Measurements from ENCODE around the gene DNHD1. TPM values are rescaled to one million over a fixed set of nuclear protein-coding genes. Genes with fewer than 3 reads are reported as not detected.

DNHD1 gene
- total and polyA plus RNA-seq, 9 of the 15 experiments (the other 6 are each of a cell fraction or from before 2014, with no cell fraction given): 0.82 to 9.7 (median 3.8) TPM

GRCh38 chr11:6546735-6547134 lies 49.7 kb downstream of the DNHD1 start:
- H3K9me1 ChIP-seq (ENCODE audit: control insufficient read depth, insufficient read depth, low read length): no peaks in the 10 kb centered on the region

GRCh38 chr11:6547177-6547576 lies 50.1 kb downstream of the DNHD1 start:
- Histone ChIP-seq H3K9ac (ENCODE audit: insufficient read depth in 1 of 2, low read depth in 2 of 2, low read length in 2 of 2) (peak overlapping the region in 1 of 2 experiments; percentile 50; a peak in 1 of 4 replicates), H3K9me3 (replicated peaks; ENCODE audit: control insufficient read depth, insufficient read depth, low read depth, low read length) (no peaks in the 10 kb centered on the region), H3K4me3 (no peak overlapping the region), H3K79me2 (ENCODE audit: control insufficient read depth, insufficient read depth, low read length) (no peaks in the 10 kb centered on the region), H2AFZ (ENCODE audit: low read depth, low read length) (no peak overlapping the region), H3K4me1 (replicated peaks in 1 of 2; ENCODE audit: control insufficient read depth in 2 of 2, insufficient read depth in 2 of 2, low read length in 2 of 2) (no peaks in the 10 kb centered on the region), H3K36me3 (ENCODE audit: control insufficient read depth, insufficient read depth, low read length) (no peaks in the 10 kb centered on the region), H3K27ac (ENCODE audit: extremely low read depth, low read depth, low read length) (no peak overlapping the region), H4K20me1 (replicated peaks; ENCODE audit: control insufficient read depth, insufficient read depth, low read length) (no peaks in the 10 kb centered on the region), H3K4me2 (ENCODE audit: insufficient read depth, low read length) (no peak overlapping the region), H3K27me3 (ENCODE audit: control insufficient read depth in 2 of 2, insufficient read depth in 2 of 2, low read length in 2 of 2) (no peaks in the 10 kb centered on the region), H3K9me1 (ENCODE audit: control insufficient read depth, insufficient read depth, low read length) (no peaks in the 10 kb centered on the region)
- ATAC-seq: no peak
- no peak for FAIRE-seq
- intact Hi-C loops (cut with micrococcal nuclease) (no loop called here), in situ Hi-C loops (cut with MboI) (no loop called here)
- 65% methylated on average over 6 of the region's 6 CpGs for WGBS (ENCODE audit: insufficient coverage, low coverage, missing lambda C conversion rate)
- no peak for DNase-seq (ENCODE audit: extremely low read depth in 1 of 4, low spot score in 3 of 4)
- TF ChIP-seq GABPA (tag; conservative IDR thresholded peaks at IDR 0.05; ENCODE audit: low read depth): no peak
- TF ChIP-seq CAMTA2 (CRISPR knock-in tag; conservative IDR thresholded peaks at IDR 0.05): no peak
- TF ChIP-seq ZC3H11A (IDR thresholded peaks at IDR 0.05; ENCODE audit: low read depth, low read length): no peak
- TF ChIP-seq MYNN (IDR thresholded peaks at IDR 0.05): no peak
- no peak for TF ChIP-seq MYNN (CRISPR knock-in tag; IDR thresholded peaks at IDR 0.05)
- no peak for TF ChIP-seq ZBED1 (IDR thresholded peaks at IDR 0.05)
- no peak for TF ChIP-seq SLC30A9 (CRISPR knock-in tag; IDR thresholded peaks at IDR 0.05)
- TF ChIP-seq OTX1 (CRISPR knock-in tag; IDR thresholded peaks at IDR 0.05): no peak
- TF ChIP-seq ZNF124 (CRISPR knock-in tag; IDR thresholded peaks at IDR 0.05): no peak
- TF ChIP-seq ZNF668 (CRISPR knock-in tag; IDR thresholded peaks at IDR 0.05): no peak
- ChIA-PET POLR2A (interaction anchor here (0.7 to 1.7 kb wide), 5 partner anchors 8 to 28 kb away, joined by 3 to 6 read pairs (median 4); no protein-coding TSS in a partner anchor), CTCF (ENCODE audit: low intra/inter-chr PET ratio) (no interaction called here)
- no TSS peak for BruUV-seq (replicated peaks)

More at GRCh38 chr11:6546735-6547134, 49.7 kb downstream of the DNHD1 start:
- no peak for DNase-seq (ENCODE audit: extremely low read depth in 1 of 4, low spot score in 3 of 4)
- no TSS peak for BruUV-seq (replicated peaks)
- ChIA-PET CTCF (ENCODE audit: low intra/inter-chr PET ratio) (no interaction called here), POLR2A (interaction anchor here (1.3 to 1.7 kb wide), 2 partner anchors 15 to 22 kb away, joined by 3 to 4 read pairs; no protein-coding TSS in a partner anchor)
- no peaks in the 10 kb centered on the region for H3K27me3 ChIP-seq (ENCODE audit: control insufficient read depth in 2 of 2, insufficient read depth in 2 of 2, low read length in 2 of 2)
- H3K4me2 ChIP-seq (ENCODE audit: insufficient read depth, low read length): no peak overlapping the region
- H3K9ac ChIP-seq (ENCODE audit: insufficient read depth in 1 of 2, low read depth in 2 of 2, low read length in 2 of 2): 0 out of 4 replicates have a peak overlapping the region, but pooled peaks of 1 of the 2 experiments have one; percentile 4
- no peak for ATAC-seq
- intact Hi-C loops (cut with micrococcal nuclease): no loop called here
- no peak overlapping the region for H3K27ac ChIP-seq (ENCODE audit: extremely low read depth, low read depth, low read length)
- no peaks in the 10 kb centered on the region for H4K20me1 ChIP-seq (replicated peaks; ENCODE audit: control insufficient read depth, insufficient read depth, low read length)
- no peaks in the 10 kb centered on the region for H3K9me3 ChIP-seq (replicated peaks; ENCODE audit: control insufficient read depth, insufficient read depth, low read depth, low read length)
- no peak for TF ChIP-seq FOXJ2 (tag; IDR thresholded peaks at IDR 0.05)
- no peak for TF ChIP-seq ATF7 (IDR thresholded peaks at IDR 0.05)
- H3K79me2 ChIP-seq (ENCODE audit: control insufficient read depth, insufficient read depth, low read length): no peaks in the 10 kb centered on the region
- H3K4me1 ChIP-seq (replicated peaks in 1 of 2; ENCODE audit: control insufficient read depth in 2 of 2, insufficient read depth in 2 of 2, low read length in 2 of 2): no peaks in the 10 kb centered on the region
- no peak overlapping the region for H2AFZ ChIP-seq (ENCODE audit: low read depth, low read length)
- WGBS (ENCODE audit: insufficient coverage, low coverage, missing lambda C conversion rate): 83% methylated on average over 8 of the region's 8 CpGs
- in situ Hi-C loops (cut with MboI): no loop called here
- no peaks in the 10 kb centered on the region for H3K36me3 ChIP-seq (ENCODE audit: control insufficient read depth, insufficient read depth, low read length)
- no peak for FAIRE-seq
- no peak overlapping the region for H3K4me3 ChIP-seq
